Heart right ventricle (tissue), 16 donors: Measurements from ENCODE around the gene SRRM2. TPM values are rescaled to one million over a fixed set of nuclear protein-coding genes. Genes with fewer than 3 reads are reported as not detected.

Source experiments
- ATAC-seq, 8 donors: fragments of 200-7000 bp; cut with Tn5 transposase; one replicate each; pipeline ENCODE4 v1.9.1; 2020; ENCODE audit warnings: mild to moderate bottlenecking in 8 of 8, moderate library complexity in 8 of 8, moderate number of reproducible peaks in 1 of 8
- DNase-seq, 2 donors: peaks; one replicate each; pipeline ENCODE4 v3.0.0-alpha.2; 2020
- H3K27ac ChIP-seq, 10 donors: fragments of 200-600 bp; sonication (generic) in 2 of 10; one replicate each; pipeline versions ENCODE4 v1.5.0 to v1.8.0; 2020 to 2022; ENCODE audit warnings: mild to moderate bottlenecking in 3 of 10
- H3K27me3 ChIP-seq, 7 donors: fragments of 200-600 bp; one replicate each; pipeline ENCODE4 v1.8.0; 2021 to 2022; ENCODE audit warnings: mild to moderate bottlenecking in 2 of 7
- H3K36me3 ChIP-seq, 9 donors: fragments of 200-600 bp; sonication (generic) in 1 of 9; one replicate each; pipeline versions ENCODE4 v1.5.0 to v1.8.0; 2020 to 2022; ENCODE audit warnings: mild to moderate bottlenecking in 2 of 9
- H3K4me1 ChIP-seq, 9 donors: fragments of 200-600 bp; sonication (generic) in 1 of 9; one replicate each; pipeline versions ENCODE4 v1.5.0 to v1.8.0; 2020 to 2022; ENCODE audit warnings: mild to moderate bottlenecking in 4 of 9
- H3K4me3 ChIP-seq, 10 donors: fragments of 200-600 bp; sonication (generic) in 2 of 10; one replicate each; pipeline versions ENCODE4 v1.5.0 to v1.8.0; 2020 to 2022; ENCODE audit warnings: mild to moderate bottlenecking in 7 of 10, moderate library complexity in 2 of 10
- H3K9me3 ChIP-seq, 11 donors: fragments of 200-600 bp in 10 of 11; sonication (generic) in 2 of 11; one replicate each; pipeline versions ENCODE4 v1.5.0 to v1.8.0; 2013 to 2022; ENCODE audit warnings: mild to moderate bottlenecking in 2 of 11, control low read depth in 1 of 11, moderate library complexity in 1 of 11
- WGBS, 2 donors: extraction: QIAGEN DNeasy Blood & Tissue Kit; methylation state at CpG; one replicate each; pipeline ENCODE4 v1.1.7; 2013; ENCODE audit warnings: inconsistent platforms in 1 of 2; 5-methylcytosine and 5-hydroxymethylcytosine counted together
- intact Hi-C, 10 donors: fragments of 100-400 bp; cut with DNase I; formaldehyde crosslinking; loops; one replicate each; pipeline versions ENCODE4 v1.11.1 to v1.14.2; 2022
- polyA plus RNA-seq, 2 donors: library from polyadenylated mRNA; stranded (reverse); fragments of 200-250 nt; gene quantifications; one replicate each; pipeline ENCODE4 v1.2.3, GENCODE V29; 2013
- total RNA-seq, 10 donors: library from RNA; stranded (reverse); fragmentation: NEBNext Ultra II Directional in 3 of 10; extraction: Animal tissue kit (Norgen Biotek cat#: 25700) in 3 of 10; gene quantifications; one replicate each; pipeline versions ENCODE4 v1.2.1 to v1.2.4, GENCODE V29; 2021 to 2023
- TF ChIP-seq, protein P1 (sequence below), 9 donors: fragments of 200-600 bp; sonication (generic) in 2 of 9; IDR thresholded peaks; one replicate each; pipeline versions ENCODE4 v1.5.0 to v1.8.0; 2021 to 2022; ENCODE audit warnings: antibody characterized with exemption in 9 of 9, mild to moderate bottlenecking in 5 of 9, moderate library complexity in 1 of 9
- donor health status: Arrhythmogenic right ventricular cardiomyopathy.
- donor health status: ischemic (EF 13 %, LVEDD 7.1; RV severe dilation, severe dysfunction).
- donor health status: healthy with polysubstance abuse.
- donor health status: DM: no; HTN: yes; CAD: no.
- donor health status: DM: no; HTN: no; CAD: no.
- donor health status: ischemic (EF 25% LVEDD 6.9; RV normal size, moderate dysfunction).
- donor health status: ischemic (EF 25% LVEDD 5.7; RV mildly dilated, moderate dysfunction).
- donor health status: healthy.
- donor health status: DM: yes; HTN: yes; CAD: no.
- donor health status: Ischemic cardiomyopathy.
- donor health status: ischemic (EF 35%, LVEDD 5.7; RV mildly dilated, moderate dysfunction).
- donor health status: nonischemic (EF 11% LVEDD 7.7; RV severe dilation, severe dysfunction).
- donor health status: DM: yes; HTN: yes; CAD: no.
- donor health status: PGD.
- donor health status: ischemic (EF 29% LVEDD 5.4; RV normal size, mild dysfunction).
- donor health status: nonischemic (EF 23%, LVEDD 6.1; RV moderate dilation, normal function).

Gene SRRM2
- total and polyA plus RNA-seq, 12 donors: 182 to 1,328 (median 261) TPM

DNA sequence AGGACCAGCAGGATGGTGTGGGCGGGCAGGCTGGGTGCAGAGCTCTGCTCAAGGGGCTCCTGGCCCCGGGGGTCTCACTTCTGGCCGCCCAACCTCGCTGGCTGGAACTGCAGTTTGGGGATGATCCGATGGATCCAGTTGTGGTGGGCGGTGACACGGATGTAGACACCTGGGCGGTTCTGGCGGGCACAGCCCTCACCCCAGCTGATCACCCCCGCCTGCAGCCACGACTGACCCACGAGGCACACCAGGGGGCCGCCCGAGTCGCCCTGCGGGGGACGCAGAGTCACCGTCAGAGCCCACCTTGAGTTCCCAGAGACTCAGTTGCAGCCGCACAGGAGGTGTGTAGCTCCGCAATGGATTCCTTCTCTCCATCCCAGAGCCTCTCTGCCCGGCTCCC lies 39.9 kb upstream of the SRRM2 start:
- DNase-seq (no peak), ATAC-seq (no peak)
- H3K36me3 ChIP-seq: peaks cover 0 to 26% (median 11%) of the 10 kb centered on the region in 9 donors
- H3K27me3 ChIP-seq: no peaks in the 10 kb centered on the region
- intact Hi-C loops: no loop called here
- H3K4me1 ChIP-seq: peaks cover 0 to 14% (median 7%) of the 10 kb centered on the region in 9 donors
- H3K27ac ChIP-seq: no peak overlapping the region
- no peaks in the 10 kb centered on the region for H3K9me3 ChIP-seq
- WGBS, 2 donors: 82 to 84% methylated on average over 21 of the region's 21 CpGs
- TF ChIP-seq, protein P1, sequence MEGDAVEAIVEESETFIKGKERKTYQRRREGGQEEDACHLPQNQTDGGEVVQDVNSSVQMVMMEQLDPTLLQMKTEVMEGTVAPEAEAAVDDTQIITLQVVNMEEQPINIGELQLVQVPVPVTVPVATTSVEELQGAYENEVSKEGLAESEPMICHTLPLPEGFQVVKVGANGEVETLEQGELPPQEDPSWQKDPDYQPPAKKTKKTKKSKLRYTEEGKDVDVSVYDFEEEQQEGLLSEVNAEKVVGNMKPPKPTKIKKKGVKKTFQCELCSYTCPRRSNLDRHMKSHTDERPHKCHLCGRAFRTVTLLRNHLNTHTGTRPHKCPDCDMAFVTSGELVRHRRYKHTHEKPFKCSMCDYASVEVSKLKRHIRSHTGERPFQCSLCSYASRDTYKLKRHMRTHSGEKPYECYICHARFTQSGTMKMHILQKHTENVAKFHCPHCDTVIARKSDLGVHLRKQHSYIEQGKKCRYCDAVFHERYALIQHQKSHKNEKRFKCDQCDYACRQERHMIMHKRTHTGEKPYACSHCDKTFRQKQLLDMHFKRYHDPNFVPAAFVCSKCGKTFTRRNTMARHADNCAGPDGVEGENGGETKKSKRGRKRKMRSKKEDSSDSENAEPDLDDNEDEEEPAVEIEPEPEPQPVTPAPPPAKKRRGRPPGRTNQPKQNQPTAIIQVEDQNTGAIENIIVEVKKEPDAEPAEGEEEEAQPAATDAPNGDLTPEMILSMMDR (IDR thresholded peaks at IDR 0.05): no peak
- H3K4me3 ChIP-seq: no peak overlapping the region

DNA sequence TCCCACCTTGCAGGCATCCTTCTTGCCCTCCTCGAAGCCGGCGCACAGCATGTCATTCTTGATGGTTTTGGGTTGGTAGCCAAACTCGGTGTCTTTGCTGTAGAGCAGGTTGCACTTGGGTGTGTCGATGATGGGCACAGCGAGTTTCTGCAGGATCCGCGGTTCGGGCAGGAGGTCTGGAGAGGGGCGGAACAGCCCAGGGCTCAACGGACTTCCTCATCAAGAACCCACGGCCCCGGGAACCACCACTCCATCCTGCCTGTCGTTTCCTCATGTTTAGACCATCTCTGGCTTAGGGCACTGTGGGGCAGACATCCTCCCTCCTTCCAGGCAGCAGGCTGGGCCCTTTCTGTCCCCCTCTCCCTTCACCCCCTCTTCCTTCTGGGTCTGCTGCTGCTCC lies 38.9 kb upstream of the SRRM2 start:
- DNase-seq (no peak), ATAC-seq (no peak)
- Histone ChIP-seq H3K27ac (no peak overlapping the region), H3K27me3 (no peaks in the 10 kb centered on the region), H3K36me3 (peaks cover 0 to 17% (median 1%) of the 10 kb centered on the region in 9 donors), H3K4me3 (no peak overlapping the region), H3K4me1 (peaks cover 0 to 14% (median 7%) of the 10 kb centered on the region in 9 donors), H3K9me3 (no peaks in the 10 kb centered on the region)
- TF ChIP-seq, protein P1 (IDR thresholded peaks at IDR 0.05): no peak
- 78 to 86% methylated on average over 14 of the region's 14 CpGs for WGBS, 2 donors
- intact Hi-C loops: no loop called here

DNA sequence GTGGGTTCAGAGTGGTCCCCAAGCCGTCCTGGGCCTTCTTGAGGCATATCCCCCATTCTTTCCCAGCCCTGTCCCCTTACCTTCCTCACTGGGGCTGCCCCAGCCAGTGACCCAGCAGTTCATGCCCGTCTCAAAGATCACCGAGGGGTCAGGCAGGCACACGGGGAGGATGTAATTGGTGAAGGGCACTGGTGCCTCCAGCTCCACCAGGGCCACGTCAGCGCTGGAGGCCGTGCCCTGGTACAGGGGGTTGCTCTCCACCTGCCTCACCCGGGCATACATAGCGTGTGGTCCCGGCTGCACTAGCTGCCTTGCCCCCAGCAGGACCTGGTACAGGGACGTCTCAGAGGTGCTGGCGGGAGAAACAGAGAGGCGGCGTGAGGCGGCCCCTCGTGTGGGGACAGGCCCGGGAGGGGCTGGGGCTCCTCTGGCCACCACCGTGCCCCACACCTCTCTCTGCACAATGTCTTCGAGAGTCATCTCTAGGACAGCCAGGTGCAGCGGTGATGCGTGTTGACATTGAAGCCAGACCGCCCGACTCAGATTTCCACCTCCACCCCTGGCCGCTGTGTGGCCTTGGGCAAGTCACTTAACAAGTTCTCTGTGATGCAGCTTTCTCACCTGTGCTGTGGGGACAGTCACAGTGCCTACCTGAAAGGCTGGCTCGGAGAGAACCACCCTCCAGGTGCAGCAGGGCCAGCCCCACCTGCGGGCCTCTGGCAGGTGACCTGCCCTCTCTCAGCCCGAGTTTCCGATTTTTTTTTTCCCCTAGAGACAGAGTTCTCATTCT lies 38.3 kb upstream of the SRRM2 start:
- H3K4me1 ChIP-seq: peaks cover 0 to 17% (median 10%) of the 10 kb centered on the region in 9 donors
- ATAC-seq: no peak
- WGBS, 2 donors: 85 to 86% methylated on average over 28 of the region's 28 CpGs

DNA sequence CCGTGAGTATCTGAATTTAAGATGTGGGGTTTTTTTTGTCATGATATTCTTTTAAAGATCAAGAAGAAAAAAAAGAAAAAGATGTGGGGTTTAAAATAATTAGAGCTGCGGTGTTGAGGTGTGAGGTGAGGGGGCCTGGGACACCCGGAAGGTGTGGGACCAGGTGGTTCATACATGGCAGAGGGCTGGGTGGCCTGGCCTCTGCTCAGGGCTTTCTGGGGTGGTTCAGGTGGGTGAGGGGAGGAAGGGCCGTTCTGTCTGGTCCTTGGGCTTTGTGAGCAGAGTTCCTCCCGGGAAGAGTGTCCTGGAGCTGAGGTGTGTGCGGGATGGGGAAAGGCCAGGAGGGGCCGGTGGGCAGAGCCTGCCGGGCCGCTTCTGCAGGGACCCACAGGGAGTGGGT lies 37.4 kb upstream of the SRRM2 start:
- DNase-seq (no peak), ATAC-seq (no peak)
- Histone ChIP-seq H3K4me1 (peaks cover 3 to 26% (median 17%) of the 10 kb centered on the region in 9 donors), H3K27ac (no peak overlapping the region), H3K9me3 (no peaks in the 10 kb centered on the region), H3K36me3 (peaks cover 0 to 1% (median 0%) of the 10 kb centered on the region in 9 donors), H3K4me3 (peak overlapping the region in 1 of 10 donors; percentile 15), H3K27me3 (no peaks in the 10 kb centered on the region)
- TF ChIP-seq, protein P1 (IDR thresholded peaks at IDR 0.05): no peak
- intact Hi-C loops: loop anchor here in 1 of 10 donors (5.0 kb wide), 1 partner anchor 33 kb away; the partner anchor contains the start of gene KCTD5
- WGBS, 2 donors: 26 to 32% methylated on average over 9 of the region's 9 CpGs

More for the DNA sequence above, 38.3 kb upstream of the SRRM2 start:
- DNase-seq: no peak
- TF ChIP-seq, protein P1 (IDR thresholded peaks at IDR 0.05): no peak
- no peaks in the 10 kb centered on the region for H3K27me3 ChIP-seq
- intact Hi-C loops: no loop called here
- no peak overlapping the region for H3K27ac ChIP-seq
- H3K36me3 ChIP-seq: peaks cover 0 to 10% (median 0%) of the 10 kb centered on the region in 9 donors
- no peak overlapping the region for H3K4me3 ChIP-seq
- H3K9me3 ChIP-seq: no peaks in the 10 kb centered on the region
